Transverse colon (tissue), 4 donors: ENCODE data around the gene HMG20B. TPM values are rescaled to one million over a fixed set of nuclear protein-coding genes. Genes with fewer than 3 reads are reported as not detected.

Experiments
- DNase-seq: peaks from one replicate; pipeline ENCODE4 v3.0.0-alpha.2; 2019
- H3K27ac ChIP-seq, 4 donors: fragments of 200-600 bp; sonication (generic); 2 replicates each; pipeline ENCODE4 v1.5.1; 2016 to 2018; ENCODE audit warnings: inconsistent platforms in 4 of 4
- H3K27me3 ChIP-seq: fragments of 200-600 bp; sonication (generic); 2 replicates; pipeline ENCODE4 v1.5.1; 2017; ENCODE audit warnings: inconsistent platforms
- H3K36me3 ChIP-seq, 4 donors: fragments of 200-600 bp; sonication (generic); 2 replicates each; pipeline ENCODE4 v1.5.1; 2017 to 2019; ENCODE audit warnings: inconsistent platforms in 4 of 4
- H3K4me1 ChIP-seq, 4 donors: fragments of 200-600 bp; sonication (generic); 2 replicates each; pipeline ENCODE4 v1.5.1; 2017 to 2020; ENCODE audit warnings: inconsistent platforms in 4 of 4
- H3K4me3 ChIP-seq, 4 donors: fragments of 200-600 bp; sonication (generic); 1 replicate in 1 of 4; 2 replicates in 3 of 4; pipeline versions ENCODE4 v1.5.1 to v1.6.1; 2017 to 2019; ENCODE audit warnings: inconsistent platforms in 4 of 4
- H3K9me3 ChIP-seq, 2 donors: fragments of 200-600 bp; sonication (generic); 2 replicates each; pipeline ENCODE4 v1.5.1; 2017 to 2019; ENCODE audit warnings: inconsistent platforms in 2 of 2
- CTCF ChIP-seq, 5 experiments: fragments of 200-600 bp in 3 of 5; fragments of 450-650 bp in 2 of 5; sonication (generic) in 3 of 5; IDR thresholded peaks; 1 replicate in 2 of 5; 2 replicates in 3 of 5; pipeline ENCODE4 v1.5.1; 2016 to 2017; ENCODE audit warnings: antibody characterized with exemption in 5 of 5, inconsistent platforms in 3 of 5, mild to moderate bottlenecking in 2 of 5, moderate library complexity in 1 of 5
- EP300 ChIP-seq: sonication (generic); formaldehyde crosslinking; IDR thresholded peaks from one replicate; pipeline ENCODE4 v1.6.1; 2017; ENCODE audit warnings: antibody characterized with exemption, low read depth
- POLR2A ChIP-seq: fragments of 450-650 bp; IDR thresholded peaks from one replicate; pipeline ENCODE4 v1.6.1; 2016; ENCODE audit warnings: antibody characterized with exemption, mild to moderate bottlenecking, moderate library complexity
- POLR2AphosphoS5 ChIP-seq, 3 donors: sonication (generic); formaldehyde crosslinking; IDR thresholded peaks; one replicate each; pipeline ENCODE4 v1.6.1; 2016; ENCODE audit warnings: antibody characterized with exemption in 3 of 3
- WGBS, 2 donors: methylation state at CpG; one replicate each; pipeline ENCODE4 v1.1.5; 2018; ENCODE audit warnings: low coverage in 1 of 2; 5-methylcytosine and 5-hydroxymethylcytosine counted together
- in situ Hi-C, 4 donors: fragments of 200-750 bp; cut with MboI; loops; one replicate each; pipeline versions ENCODE4 v1.15.0 to v1.15.1; 2017; ENCODE audit warnings: low sequenced_read_pairs in 3 of 4, low pct_ligation_motif_present in 1 of 4, low pct_unique_long_range_greater_than_20kb in 1 of 4
- intact Hi-C: fragments of 100-400 bp; cut with DNase I; formaldehyde crosslinking; loops from one replicate; pipeline ENCODE4 v1.15.1; 2023; ENCODE audit warnings: low total_unique reads
- total RNA-seq, 4 donors: library from RNA; depleted of rRNA; stranded (reverse); fragments of >200 nt; gene quantifications; one replicate each; pipeline ENCODE4 v1.1.0, GENCODE V29; 2016

The HMG20B gene
- total RNA-seq, 4 donors from 2014 or later: 88.9 to 555 (median 130) TPM

- peak overlapping the region in 3 of 4 donors; percentile 19 to 60 (median 26) for H3K27ac ChIP-seq
- TF ChIP-seq EP300: no peak
- no peak overlapping the region for H3K4me3 ChIP-seq
- H3K27me3 ChIP-seq: peaks cover 4% of the 10 kb centered on the region
- 60% methylated on average over 11 of the region's 11 CpGs; no CpG with 5 or more reads in 1 of the 2 donors for WGBS, 2 donors
- no peaks in the 10 kb centered on the region for H3K36me3 ChIP-seq
- in situ Hi-C loops: no loop called here
- no peaks in the 10 kb centered on the region for H3K9me3 ChIP-seq
- DNase-seq: no peak
- peaks cover 7 to 32% (median 25%) of the 10 kb centered on the region in 4 donors for H3K4me1 ChIP-seq
- intact Hi-C loops: no loop called here
These were observed 32.2 kb downstream of the HMG20B start for GRCh38 chr19:3604987-3605343.

GRCh38 chr19:3605361-3605760 lies 32.6 kb downstream of the HMG20B start:
- no peaks in the 10 kb centered on the region for H3K9me3 ChIP-seq
- no peak overlapping the region for H3K27ac ChIP-seq
- no peak for DNase-seq
- no peak overlapping the region for H3K4me3 ChIP-seq
- H3K4me1 ChIP-seq: peaks cover 7 to 32% (median 25%) of the 10 kb centered on the region in 4 donors
- no peak for TF ChIP-seq CTCF (IDR thresholded peaks at IDR 0.05)
- no peak for TF ChIP-seq EP300
- no peak for TF ChIP-seq POLR2A
- no peak for TF ChIP-seq POLR2AphosphoS5 (IDR thresholded peaks at IDR 0.05)
- H3K36me3 ChIP-seq: no peaks in the 10 kb centered on the region
- WGBS, 2 donors: 70% methylated on average over 1 to 3 of the region's 3 CpGs
- in situ Hi-C loops (no loop called here), intact Hi-C loops (no loop called here)
- peaks cover 4% of the 10 kb centered on the region for H3K27me3 ChIP-seq

GRCh38 chr19:3605770-3606169 lies 33.0 kb downstream of the HMG20B start:
- WGBS, 2 donors: 24 to 86% methylated on average over 1 to 5 of the region's 5 CpGs
- Histone ChIP-seq H3K27ac (peak overlapping the region; percentile 54 to 69 (median 68)), H3K27me3 (peaks cover 4% of the 10 kb centered on the region), H3K9me3 (no peaks in the 10 kb centered on the region), H3K36me3 (no peaks in the 10 kb centered on the region), H3K4me1 (peaks cover 7 to 32% (median 25%) of the 10 kb centered on the region in 4 donors), H3K4me3 (peak overlapping the region in 3 of 4 donors; percentile 34 to 51 (median 43))
- DNase-seq: no peak
- in situ Hi-C loops: no loop called here
- TF ChIP-seq EP300: no peak
- TF ChIP-seq POLR2A: no peak
- no peak for TF ChIP-seq CTCF (IDR thresholded peaks at IDR 0.05)
- TF ChIP-seq POLR2AphosphoS5 (IDR thresholded peaks at IDR 0.05): no peak
- intact Hi-C loops: no loop called here

GRCh38 chr19:3606174-3606689 lies 33.5 kb downstream of the HMG20B start:
- DNase-seq: peak; percentile 80
- intact Hi-C loops: no loop called here
- Histone ChIP-seq H3K4me1 (peaks cover 7 to 32% (median 25%) of the 10 kb centered on the region in 4 donors), H3K27me3 (peaks cover 4% of the 10 kb centered on the region), H3K27ac (peak overlapping the region; percentile 54 to 69 (median 68)), H3K36me3 (peaks cover 0 to under 1% (median 0%) of the 10 kb centered on the region in 4 donors), H3K9me3 (no peaks in the 10 kb centered on the region), H3K4me3 (peak overlapping the region; percentile 33 to 51 (median 38))
- WGBS, 2 donors: 10% methylated on average over 3 of the region's 35 CpGs; no CpG with 5 or more reads in 1 of the 2 donors
- in situ Hi-C loops: no loop called here
- TF ChIP-seq POLR2AphosphoS5 (IDR thresholded peaks at IDR 0.05) (no peak), EP300 (no peak), CTCF (IDR thresholded peaks at IDR 0.05) (no peak), POLR2A (no peak)
